Ovary (tissue), 3 donors: ENCODE results near the gene CD99L2.

Source experiments
- CTCF ChIP-seq, 3 donors: fragments of 450-650 bp in 2 of 3; fragments of 200-600 bp in 1 of 3; IDR thresholded peaks; one replicate each; pipeline versions ENCODE4 v1.5.1 to v1.8.0; 2016 to 2022; ENCODE audit warnings: antibody characterized with exemption in 3 of 3, mild to moderate bottlenecking in 1 of 3
- EP300 ChIP-seq: sonication (generic); formaldehyde crosslinking; IDR thresholded peaks from one replicate; pipeline ENCODE4 v1.6.1; 2017; ENCODE audit warnings: antibody characterized with exemption
- POLR2A ChIP-seq: fragments of 450-650 bp; IDR thresholded peaks from one replicate; pipeline ENCODE4 v1.6.1; 2017; ENCODE audit warnings: antibody characterized with exemption, mild to moderate bottlenecking, moderate library complexity
- donor health status: DM: no; HTN: no; CAD: no.

- TF ChIP-seq CTCF (IDR thresholded peaks at IDR 0.05) (no peak), POLR2A (no peak), EP300 (no peak)
Observed at GRCh38 chrX:150766351-150767044, 132.0 kb downstream of the CD99L2 start.
